Astrocyte (in vitro differentiated cells and primary cell): Measurements from ENCODE around the gene VTCN1. TPM values are rescaled to one million over a fixed set of nuclear protein-coding genes. Genes with fewer than 3 reads are reported as not detected.

Experiments used
- DNase-seq: peaks from one replicate; pipeline ENCODE4 v3.0.0-alpha.2; 2010; ENCODE audit warnings: low read depth
- FAIRE-seq: peaks from 2 replicates; lab custom pipeline; 2011; peaks lifted over from hg19 to GRCh38; lab: Jason Lieb, UNC
- H2AFZ ChIP-seq: 2 replicates; pipeline ENCODE4 v1.6.0; 2012; ENCODE audit warnings: low read depth, low read length, inconsistent platforms
- H3K27ac ChIP-seq: 2 replicates; pipeline ENCODE4 v1.5.1; 2011; ENCODE audit warnings: low read depth, low read length, inconsistent platforms
- H3K27me3 ChIP-seq: 2 replicates; pipeline ENCODE4 v1.6.0; 2011; ENCODE audit warnings: low read length, inconsistent platforms; ENCODE audit not compliant: insufficient read depth
- H3K36me3 ChIP-seq: 2 replicates; pipeline ENCODE4 v1.5.1; 2011; ENCODE audit warnings: low read length, inconsistent platforms; ENCODE audit not compliant: insufficient read depth
- H3K4me1 ChIP-seq: 2 replicates; pipeline ENCODE4 v1.5.1; 2011; ENCODE audit warnings: low read length, inconsistent platforms; ENCODE audit not compliant: insufficient read depth
- H3K4me2 ChIP-seq: 2 replicates; pipeline ENCODE4 v1.6.0; 2012; ENCODE audit warnings: low read length, inconsistent platforms
- H3K4me3 ChIP-seq: 2 replicates; pipeline ENCODE4 v1.5.1; 2011; ENCODE audit warnings: low read depth, mild to moderate bottlenecking, low read length, inconsistent platforms; ENCODE audit not compliant: insufficient read depth
- H3K79me2 ChIP-seq: 2 replicates; pipeline ENCODE4 v1.6.0; 2012; ENCODE audit warnings: mild to moderate bottlenecking, low read length, inconsistent platforms; ENCODE audit not compliant: insufficient read depth
- H3K9ac ChIP-seq: 2 replicates; pipeline ENCODE4 v1.6.0; 2012; ENCODE audit warnings: mild to moderate bottlenecking, low read length, inconsistent platforms
- H3K9me3 ChIP-seq: 2 replicates; pipeline ENCODE4 v1.5.1; 2012; ENCODE audit warnings: low read depth, mild to moderate bottlenecking, low read length, inconsistent platforms; ENCODE audit not compliant: insufficient read depth
- H4K20me1 ChIP-seq: 2 replicates; pipeline ENCODE4 v1.6.0; 2012; ENCODE audit warnings: low read length, inconsistent platforms; ENCODE audit not compliant: insufficient read depth
- H3K27ac Mint-ChIP-seq: one replicate; pipeline ENCODE4 v1.8.0; 2021; ENCODE audit warnings: mild to moderate bottlenecking, mixed read lengths; ENCODE audit not compliant: unreplicated experiment
- H3K27me3 Mint-ChIP-seq: one replicate; pipeline ENCODE4 v1.8.0; 2021; ENCODE audit warnings: low read depth, mixed read lengths; ENCODE audit not compliant: unreplicated experiment
- H3K36me3 Mint-ChIP-seq: one replicate; pipeline ENCODE4 v1.8.0; 2021; ENCODE audit warnings: low read depth, mixed read lengths; ENCODE audit not compliant: unreplicated experiment
- H3K4me1 Mint-ChIP-seq: one replicate; pipeline ENCODE4 v1.8.0; 2021; ENCODE audit warnings: low read depth, mixed read lengths; ENCODE audit not compliant: unreplicated experiment
- H3K4me3 Mint-ChIP-seq: one replicate; pipeline ENCODE4 v1.8.0; 2021; ENCODE audit warnings: mild to moderate bottlenecking, moderate library complexity, mixed read lengths; ENCODE audit not compliant: unreplicated experiment
- H3K9me3 Mint-ChIP-seq: one replicate; pipeline ENCODE4 v1.8.0; 2021; ENCODE audit warnings: mild to moderate bottlenecking, mixed read lengths; ENCODE audit not compliant: unreplicated experiment
- EZH2 ChIP-seq: IDR thresholded peaks from 2 replicates; pipeline ENCODE4 v1.6.1; 2012; ENCODE audit warnings: mild to moderate bottlenecking, low read length, inconsistent platforms; ENCODE audit not compliant: insufficient read depth
- total RNA-seq: library from RNA; stranded (reverse); gene quantifications from 2 replicates; pipeline ENCODE4 v1.2.1, GENCODE V29; 2021
- TF ChIP-seq, protein P1 (sequence below): IDR thresholded peaks from 2 replicates; pipeline ENCODE4 v1.5.1; 2011; ENCODE audit warnings: low read depth, mild to moderate bottlenecking, inconsistent platforms, low read length, moderate library complexity; ENCODE audit not compliant: insufficient read depth

Gene VTCN1
- total RNA-seq, 1 donor from 2014 or later: 1.3 TPM

DNA sequence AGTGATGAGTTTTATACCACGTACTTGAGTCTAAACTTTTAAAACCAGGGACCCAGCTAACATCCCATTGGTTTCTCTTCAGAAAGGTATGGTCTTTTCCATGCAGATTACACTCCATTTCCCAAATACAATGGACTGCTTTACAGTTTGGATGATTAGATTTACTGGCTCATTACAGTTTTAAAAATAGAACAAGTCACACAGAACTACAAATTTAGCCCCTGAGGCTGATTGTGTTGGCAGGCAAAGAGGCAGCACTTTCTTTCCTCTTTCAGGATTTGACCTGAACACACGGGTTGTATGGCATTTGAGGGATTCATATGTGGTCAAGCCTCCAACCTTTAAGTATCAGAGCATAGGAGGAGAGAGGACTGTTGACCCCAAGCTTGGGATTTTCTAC, 21.8 kb upstream of the VTCN1 start:
- Mint-ChIP-seq H3K4me1 (no peaks in the 10 kb centered on the region), H3K27ac (no peak overlapping the region), H3K9me3 (peaks cover 11% of the 10 kb centered on the region), H3K4me3 (no peak overlapping the region), H3K27me3 (peaks cover 2% of the 10 kb centered on the region), H3K36me3 (no peaks in the 10 kb centered on the region)
- Histone ChIP-seq H3K4me3 (no peak overlapping the region), H3K4me2 (no peak overlapping the region), H4K20me1 (no peaks in the 10 kb centered on the region), H3K9ac (no peak overlapping the region), H3K4me1 (no peaks in the 10 kb centered on the region), H2AFZ (no peak overlapping the region), H3K9me3 (no peaks in the 10 kb centered on the region), H3K27ac (no peak overlapping the region), H3K36me3 (no peaks in the 10 kb centered on the region), H3K79me2 (no peaks in the 10 kb centered on the region), H3K27me3 (no peaks in the 10 kb centered on the region)
- peak; percentile 8 for DNase-seq
- FAIRE-seq: no peak
- TF ChIP-seq, protein P1, sequence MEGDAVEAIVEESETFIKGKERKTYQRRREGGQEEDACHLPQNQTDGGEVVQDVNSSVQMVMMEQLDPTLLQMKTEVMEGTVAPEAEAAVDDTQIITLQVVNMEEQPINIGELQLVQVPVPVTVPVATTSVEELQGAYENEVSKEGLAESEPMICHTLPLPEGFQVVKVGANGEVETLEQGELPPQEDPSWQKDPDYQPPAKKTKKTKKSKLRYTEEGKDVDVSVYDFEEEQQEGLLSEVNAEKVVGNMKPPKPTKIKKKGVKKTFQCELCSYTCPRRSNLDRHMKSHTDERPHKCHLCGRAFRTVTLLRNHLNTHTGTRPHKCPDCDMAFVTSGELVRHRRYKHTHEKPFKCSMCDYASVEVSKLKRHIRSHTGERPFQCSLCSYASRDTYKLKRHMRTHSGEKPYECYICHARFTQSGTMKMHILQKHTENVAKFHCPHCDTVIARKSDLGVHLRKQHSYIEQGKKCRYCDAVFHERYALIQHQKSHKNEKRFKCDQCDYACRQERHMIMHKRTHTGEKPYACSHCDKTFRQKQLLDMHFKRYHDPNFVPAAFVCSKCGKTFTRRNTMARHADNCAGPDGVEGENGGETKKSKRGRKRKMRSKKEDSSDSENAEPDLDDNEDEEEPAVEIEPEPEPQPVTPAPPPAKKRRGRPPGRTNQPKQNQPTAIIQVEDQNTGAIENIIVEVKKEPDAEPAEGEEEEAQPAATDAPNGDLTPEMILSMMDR: no peak
- no peak for TF ChIP-seq EZH2

DNA sequence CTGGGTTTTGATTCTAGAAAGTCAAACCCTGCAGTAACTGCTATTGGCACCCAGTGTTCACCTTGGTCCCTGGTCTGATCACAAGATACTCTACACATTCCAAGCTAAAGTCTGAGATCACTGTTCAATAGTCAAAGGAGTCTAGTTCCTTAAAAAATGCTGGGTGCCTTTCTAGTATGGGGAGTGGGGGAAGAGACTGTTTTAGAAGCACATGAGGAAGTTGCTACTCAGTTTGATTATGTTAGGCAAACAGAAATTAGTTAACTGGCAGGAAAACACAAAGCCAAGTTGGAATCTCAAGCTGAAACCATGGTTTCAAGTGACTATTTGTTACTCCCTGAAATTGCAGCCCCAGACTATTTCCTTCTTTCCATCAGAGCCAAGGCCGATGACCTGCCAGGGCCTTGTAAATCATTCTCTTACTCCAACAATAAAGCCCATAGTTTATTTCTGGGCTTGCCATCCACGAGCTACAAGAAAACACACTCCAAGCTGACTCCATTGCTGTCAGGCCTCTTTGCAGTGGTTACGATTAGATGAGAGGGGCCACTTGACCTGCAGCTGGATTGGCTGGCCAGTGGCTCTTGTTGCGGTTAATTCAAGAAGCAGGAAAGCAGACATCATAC, 21.1 kb upstream of the VTCN1 start:
- DNase-seq (no peak), FAIRE-seq (no peak)
- Mint-ChIP-seq H3K27ac (no peak overlapping the region), H3K4me3 (no peak overlapping the region), H3K36me3 (no peaks in the 10 kb centered on the region), H3K4me1 (no peaks in the 10 kb centered on the region), H3K9me3 (peaks cover 8% of the 10 kb centered on the region), H3K27me3 (peaks cover 2% of the 10 kb centered on the region)
- no peaks in the 10 kb centered on the region for H3K4me1 ChIP-seq
- H3K9ac ChIP-seq: no peak overlapping the region
- H3K4me2 ChIP-seq: no peak overlapping the region
- H2AFZ ChIP-seq: no peak overlapping the region
- H3K9me3 ChIP-seq: no peaks in the 10 kb centered on the region
- no peak overlapping the region for H3K4me3 ChIP-seq
- no peaks in the 10 kb centered on the region for H3K27me3 ChIP-seq
- TF ChIP-seq, protein P1: no peak
- TF ChIP-seq EZH2: no peak
- no peaks in the 10 kb centered on the region for H4K20me1 ChIP-seq
- H3K79me2 ChIP-seq: no peaks in the 10 kb centered on the region
- no peak overlapping the region for H3K27ac ChIP-seq
- H3K36me3 ChIP-seq: no peaks in the 10 kb centered on the region

DNA sequence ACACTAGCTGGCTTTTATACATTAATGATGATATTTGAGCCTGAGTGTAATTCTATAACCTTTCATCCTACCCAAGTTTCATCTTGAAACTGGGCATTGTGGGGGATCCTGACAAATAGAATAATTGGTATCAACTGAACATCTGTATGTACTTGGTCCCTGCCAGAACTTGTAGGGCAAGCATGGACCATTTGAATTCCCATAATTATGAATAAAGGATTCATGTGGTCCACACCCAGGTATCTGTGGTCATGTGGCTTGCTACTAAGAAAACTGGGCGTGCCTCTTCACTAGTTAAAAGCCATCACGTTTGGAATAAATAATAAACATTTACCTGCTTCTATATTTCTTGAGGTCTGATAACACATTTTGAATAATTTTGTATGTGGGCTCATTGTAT, 20.6 kb upstream of the VTCN1 start:
- H3K4me1 ChIP-seq: no peaks in the 10 kb centered on the region
- H3K4me1 Mint-ChIP-seq: no peaks in the 10 kb centered on the region
- H3K27ac Mint-ChIP-seq: no peak overlapping the region
- no peaks in the 10 kb centered on the region for H3K36me3 ChIP-seq
- no peak overlapping the region for H3K27ac ChIP-seq
- no peaks in the 10 kb centered on the region for H3K79me2 ChIP-seq
- H3K9me3 ChIP-seq: no peaks in the 10 kb centered on the region
- H3K9ac ChIP-seq: no peak overlapping the region
- H3K4me3 Mint-ChIP-seq: no peak overlapping the region
- no peak for TF ChIP-seq EZH2
- TF ChIP-seq, protein P1: no peak
- FAIRE-seq (no peak), DNase-seq (no peak)
- H3K27me3 ChIP-seq: no peaks in the 10 kb centered on the region
- H3K27me3 Mint-ChIP-seq: peaks cover 2% of the 10 kb centered on the region
- no peaks in the 10 kb centered on the region for H3K36me3 Mint-ChIP-seq
- no peak overlapping the region for H3K4me3 ChIP-seq
- H3K9me3 Mint-ChIP-seq: peaks cover 8% of the 10 kb centered on the region
- H3K4me2 ChIP-seq: no peak overlapping the region
- no peaks in the 10 kb centered on the region for H4K20me1 ChIP-seq
- H2AFZ ChIP-seq: no peak overlapping the region
